ENCODE measurements around the gene ACTN2.

Gene ACTN2

DNA sequence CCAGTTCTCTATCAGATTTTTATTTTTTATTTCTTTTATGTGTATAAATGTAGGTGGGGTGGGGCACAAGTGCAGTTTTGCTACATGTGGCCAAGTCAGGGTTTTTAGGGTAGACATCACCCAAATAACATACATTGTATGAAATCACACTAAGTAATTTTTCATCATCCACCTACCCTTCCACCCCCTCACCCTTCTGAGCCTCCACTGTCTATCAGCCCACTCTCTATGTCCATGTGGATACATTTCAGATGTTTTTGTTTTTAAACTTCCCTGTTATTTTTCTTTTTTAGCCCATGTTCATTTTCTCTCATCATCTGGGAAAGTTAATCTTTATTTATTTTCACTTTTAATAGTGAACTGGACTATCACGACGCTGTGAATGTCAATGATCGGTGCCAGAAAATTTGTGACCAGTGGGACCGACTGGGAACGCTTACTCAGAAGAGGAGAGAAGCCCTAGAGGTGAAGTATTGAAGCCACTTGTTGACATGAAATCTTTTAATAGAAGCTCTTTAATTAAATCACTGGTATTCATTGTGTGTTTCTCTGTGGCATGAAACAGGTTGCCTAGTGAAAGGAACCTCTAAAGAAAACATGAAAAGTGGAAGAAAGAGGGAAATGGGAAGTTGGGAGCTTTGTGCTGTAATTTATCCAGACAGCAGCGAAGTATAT is 61.1 kb downstream of the ACTN2 start:
- no peak overlapping the region for H3K4me3 ChIP-seq (ENCODE audit: low read depth, low read length)
- TF ChIP-seq, protein P1, sequence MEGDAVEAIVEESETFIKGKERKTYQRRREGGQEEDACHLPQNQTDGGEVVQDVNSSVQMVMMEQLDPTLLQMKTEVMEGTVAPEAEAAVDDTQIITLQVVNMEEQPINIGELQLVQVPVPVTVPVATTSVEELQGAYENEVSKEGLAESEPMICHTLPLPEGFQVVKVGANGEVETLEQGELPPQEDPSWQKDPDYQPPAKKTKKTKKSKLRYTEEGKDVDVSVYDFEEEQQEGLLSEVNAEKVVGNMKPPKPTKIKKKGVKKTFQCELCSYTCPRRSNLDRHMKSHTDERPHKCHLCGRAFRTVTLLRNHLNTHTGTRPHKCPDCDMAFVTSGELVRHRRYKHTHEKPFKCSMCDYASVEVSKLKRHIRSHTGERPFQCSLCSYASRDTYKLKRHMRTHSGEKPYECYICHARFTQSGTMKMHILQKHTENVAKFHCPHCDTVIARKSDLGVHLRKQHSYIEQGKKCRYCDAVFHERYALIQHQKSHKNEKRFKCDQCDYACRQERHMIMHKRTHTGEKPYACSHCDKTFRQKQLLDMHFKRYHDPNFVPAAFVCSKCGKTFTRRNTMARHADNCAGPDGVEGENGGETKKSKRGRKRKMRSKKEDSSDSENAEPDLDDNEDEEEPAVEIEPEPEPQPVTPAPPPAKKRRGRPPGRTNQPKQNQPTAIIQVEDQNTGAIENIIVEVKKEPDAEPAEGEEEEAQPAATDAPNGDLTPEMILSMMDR (IDR thresholded peaks at IDR 0.05; ENCODE audit: borderline replicate concordance, insufficient read depth, low read depth, low read length) = no peak

DNA sequence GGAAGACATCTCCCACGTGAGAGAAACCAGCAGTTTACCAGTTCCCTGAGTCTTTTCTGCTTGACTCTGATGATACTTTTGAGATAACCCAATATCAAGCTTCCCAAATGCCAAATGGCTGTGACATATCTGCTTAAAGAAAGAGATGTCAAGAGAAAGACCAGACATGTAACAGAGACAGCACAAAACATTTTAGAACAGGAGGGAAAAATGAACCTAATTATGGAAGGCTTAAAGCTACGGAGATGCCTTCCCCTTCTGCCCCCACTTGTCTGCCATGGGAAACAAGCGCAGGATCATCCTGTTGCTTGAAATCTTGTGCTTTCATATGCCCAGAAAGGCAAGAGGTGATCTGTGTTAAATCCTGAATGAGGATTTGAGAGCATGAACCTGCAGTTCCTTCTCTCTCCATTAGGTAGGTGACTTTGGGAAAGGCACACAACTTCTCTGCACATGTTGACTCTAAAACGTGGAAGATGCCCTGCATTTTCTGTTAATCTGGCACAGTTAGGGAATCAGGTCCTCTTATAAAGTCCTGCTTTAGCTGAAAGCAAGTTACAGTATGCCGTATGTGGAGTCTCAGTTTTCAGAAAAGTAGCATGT is 62.1 kb downstream of the ACTN2 start:
- TF ChIP-seq, protein P1 (IDR thresholded peaks at IDR 0.05; ENCODE audit: borderline replicate concordance, insufficient read depth, low read depth, low read length) = peak; percentile 32; the same call in 1 of the 2 replicates

GRCh38 chr1:236750928-236751327 is 64.6 kb downstream of the ACTN2 start:
- TF ChIP-seq, protein P1 (IDR thresholded peaks at IDR 0.05; ENCODE audit: borderline replicate concordance, insufficient read depth, low read depth, low read length) = no peak

More for the DNA sequence above, 62.1 kb downstream of the ACTN2 start:
- H3K4me3 ChIP-seq (ENCODE audit: low read depth, low read length) = no peak overlapping the region

DNA sequence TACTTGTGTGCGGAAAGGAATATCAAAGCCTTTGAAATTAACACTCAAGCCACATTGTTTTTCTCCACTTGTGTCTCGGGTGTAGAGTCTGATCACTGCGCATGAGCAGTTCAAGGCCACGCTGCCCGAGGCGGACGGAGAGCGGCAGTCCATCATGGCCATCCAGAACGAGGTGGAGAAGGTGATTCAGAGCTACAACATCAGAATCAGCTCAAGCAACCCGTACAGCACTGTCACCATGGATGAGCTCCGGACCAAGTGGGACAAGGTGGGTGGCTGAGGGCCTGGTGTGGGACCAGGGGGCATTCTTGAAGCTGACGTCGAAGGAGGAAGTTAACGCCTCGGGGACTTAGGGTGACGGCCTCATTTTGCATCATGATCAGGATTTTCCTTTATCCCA is 65.1 kb downstream of the ACTN2 start:
- TF ChIP-seq, protein P1 (IDR thresholded peaks at IDR 0.05; ENCODE audit: borderline replicate concordance, insufficient read depth, low read depth, low read length) = no peak
- H3K4me3 ChIP-seq (ENCODE audit: low read depth, low read length) = no peak overlapping the region

More at GRCh38 chr1:236750928-236751327, 64.6 kb downstream of the ACTN2 start:
- no peak overlapping the region for H3K4me3 ChIP-seq (ENCODE audit: low read depth, low read length)

GRCh38 chr1:236751935-236752334 is 65.6 kb downstream of the ACTN2 start:
- H3K4me3 ChIP-seq (ENCODE audit: low read depth, low read length) = no peak overlapping the region
- TF ChIP-seq, protein P1 (IDR thresholded peaks at IDR 0.05; ENCODE audit: borderline replicate concordance, insufficient read depth, low read depth, low read length) = no peak

GRCh38 chr1:236753516-236753915 is 67.2 kb downstream of the ACTN2 start:
- TF ChIP-seq, protein P1 (IDR thresholded peaks at IDR 0.05; ENCODE audit: borderline replicate concordance, insufficient read depth, low read depth, low read length) = peak; percentile 26; the same call in 1 of the 2 replicates
- no peak overlapping the region for H3K4me3 ChIP-seq (ENCODE audit: low read depth, low read length)

- H3K4me3 ChIP-seq (ENCODE audit: low read depth, low read length) = no peak overlapping the region
- TF ChIP-seq, protein P1 (IDR thresholded peaks at IDR 0.05; ENCODE audit: borderline replicate concordance, insufficient read depth, low read depth, low read length) = no peak
Measured at GRCh38 chr1:236753964-236754363, 67.7 kb downstream of the ACTN2 start.
